Loucy (cell line): Measurements from ENCODE around the gene DNAJC30.

Source experiments
- CTCF ChIP-seq: fragments of 200-600 bp; sonication (generic); conservative IDR thresholded peaks from 2 replicates; pipeline ENCODE4 v1.5.1; 2014; ENCODE audit warnings: mild to moderate bottlenecking, antibody characterized with exemption, low read length
- EZH2phosphoT487 ChIP-seq: fragments of 200-600 bp; IDR thresholded peaks from 2 replicates; pipeline ENCODE4 v1.6.1; 2018; ENCODE audit warnings: antibody characterized with exemption, mild to moderate bottlenecking, moderate library complexity, borderline replicate concordance

GRCh38 chr7:73702665-73703064 is 19.4 kb upstream of the DNAJC30 start:
- TF ChIP-seq CTCF = no peak
- TF ChIP-seq EZH2phosphoT487 = no peak
